ENCODE data around the gene RSAD1.

RSAD1 gene

GRCh38 chr17:50478391-50479381 lies at the start of gene RSAD1:
Gene RSAD1, plus strand, starts transcription at chr17:50478860. Its CDS starts 25 bp downstream, at chr17:50478885.
- DNase-seq (ENCODE audit: low read depth): peak; percentile 89

DNA sequence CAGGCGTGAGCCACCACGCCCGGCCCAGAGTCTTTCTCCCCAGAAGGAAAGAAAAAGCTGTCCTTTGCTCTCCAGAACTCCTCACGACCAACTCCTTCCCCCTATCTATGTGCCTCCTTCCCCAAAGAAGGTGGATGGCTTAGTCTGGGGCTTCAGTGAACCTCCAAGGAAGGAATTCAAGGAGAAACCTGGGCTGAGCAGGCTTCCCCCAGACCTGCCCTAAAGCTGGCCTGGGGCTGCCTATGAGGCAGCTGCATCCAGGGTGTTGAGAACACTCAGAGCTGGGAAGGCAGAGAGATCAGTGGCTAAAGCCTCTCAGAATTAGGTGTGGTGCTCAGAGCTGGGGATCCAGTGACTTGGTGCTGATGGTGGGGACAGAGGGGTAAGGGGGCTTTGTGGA lies 48.9 kb upstream of the RSAD1 start:
- DNase-seq (ENCODE audit: low read depth): no peak

GRCh38 chr17:50430821-50431618 lies 47.6 kb upstream of the RSAD1 start:
- no peak for DNase-seq (ENCODE audit: low read depth)

DNA sequence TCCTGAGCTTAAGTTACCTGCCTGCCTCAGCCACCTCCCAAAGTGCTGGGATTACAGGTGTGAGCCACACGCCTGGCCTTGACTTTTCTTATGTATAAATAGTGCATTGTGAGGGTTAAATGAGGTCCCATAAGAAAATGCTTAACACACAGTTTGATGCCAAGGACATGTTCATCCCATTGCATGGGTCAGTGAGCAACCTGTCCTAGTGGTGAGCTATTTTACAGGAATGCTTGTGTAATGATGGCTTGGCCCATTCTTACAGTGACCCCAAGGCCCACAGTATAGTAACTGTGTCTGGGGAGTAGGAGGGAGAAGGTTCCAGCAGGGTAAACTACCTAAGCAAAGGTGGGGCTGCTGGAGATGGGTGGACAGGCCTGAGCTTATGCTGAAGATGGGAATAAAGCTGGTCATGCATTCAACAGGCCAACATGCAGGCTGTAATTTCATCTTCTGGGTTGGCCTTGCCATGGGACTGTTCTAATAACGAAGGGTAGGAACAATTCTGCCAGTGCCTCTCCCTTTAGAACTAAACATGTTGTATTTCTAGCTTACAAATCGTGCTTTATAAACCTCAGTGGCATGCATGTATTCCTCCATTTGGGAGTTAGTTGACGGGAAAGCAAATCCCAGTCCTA lies 46.4 kb upstream of the RSAD1 start:
- DNase-seq (ENCODE audit: low read depth): peak; percentile 23

DNA sequence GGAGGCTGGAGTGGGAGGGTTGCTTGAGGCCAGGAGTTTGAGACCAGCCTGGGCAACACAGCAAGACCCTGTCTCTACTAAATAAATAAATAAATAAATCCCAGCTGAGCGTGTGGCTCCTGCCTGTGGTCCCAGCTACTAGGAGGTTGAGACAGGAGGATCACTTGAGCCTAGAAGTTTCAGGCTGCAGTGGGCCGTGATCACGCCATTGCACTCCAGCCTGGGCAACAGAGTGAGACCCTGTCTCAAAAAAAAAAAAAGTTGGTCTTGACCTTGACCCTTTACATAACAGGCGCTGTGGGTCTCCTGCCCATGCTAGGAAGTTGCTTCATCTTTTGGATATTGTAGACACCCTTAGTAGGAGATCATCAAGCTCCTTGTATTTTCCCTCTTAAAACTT lies 41.3 kb upstream of the RSAD1 start:
- DNase-seq (ENCODE audit: low read depth): no peak

GRCh38 chr17:50439008-50439407 lies 39.7 kb upstream of the RSAD1 start:
- DNase-seq (ENCODE audit: low read depth): no peak

DNA sequence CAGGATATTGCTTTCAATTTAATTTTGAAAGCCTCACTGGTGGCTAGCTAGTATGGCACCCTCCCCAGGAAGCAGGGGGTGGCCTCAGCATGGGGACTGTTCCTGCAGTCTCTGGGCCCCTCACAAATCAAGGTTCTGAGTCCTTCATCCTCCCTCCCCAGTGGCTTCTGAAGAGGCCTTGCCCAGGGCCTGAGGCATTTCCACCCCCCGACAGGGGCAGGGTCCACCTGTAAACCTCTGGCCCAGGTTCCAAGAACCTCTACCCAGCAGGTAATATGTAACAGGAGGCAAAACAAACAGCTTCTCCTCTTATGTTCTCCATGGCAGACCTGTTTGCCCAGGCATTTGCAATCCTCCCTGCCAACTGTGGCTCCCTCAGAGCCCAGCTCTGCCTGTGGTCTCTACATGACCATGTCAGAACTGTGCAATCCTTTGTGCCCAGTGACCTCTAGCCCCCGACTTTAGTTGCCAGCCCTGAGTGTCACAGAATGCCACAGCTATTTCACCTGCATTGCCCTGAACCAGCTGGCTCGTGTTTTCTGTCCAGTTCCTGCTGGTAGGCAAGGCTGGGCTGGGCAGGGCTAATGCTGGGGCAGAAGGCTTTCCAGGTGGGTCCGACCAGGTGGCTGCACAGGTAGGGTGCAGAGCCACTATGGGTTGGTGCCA lies 38.4 kb upstream of the RSAD1 start:
- no peak for DNase-seq (ENCODE audit: low read depth)

DNA sequence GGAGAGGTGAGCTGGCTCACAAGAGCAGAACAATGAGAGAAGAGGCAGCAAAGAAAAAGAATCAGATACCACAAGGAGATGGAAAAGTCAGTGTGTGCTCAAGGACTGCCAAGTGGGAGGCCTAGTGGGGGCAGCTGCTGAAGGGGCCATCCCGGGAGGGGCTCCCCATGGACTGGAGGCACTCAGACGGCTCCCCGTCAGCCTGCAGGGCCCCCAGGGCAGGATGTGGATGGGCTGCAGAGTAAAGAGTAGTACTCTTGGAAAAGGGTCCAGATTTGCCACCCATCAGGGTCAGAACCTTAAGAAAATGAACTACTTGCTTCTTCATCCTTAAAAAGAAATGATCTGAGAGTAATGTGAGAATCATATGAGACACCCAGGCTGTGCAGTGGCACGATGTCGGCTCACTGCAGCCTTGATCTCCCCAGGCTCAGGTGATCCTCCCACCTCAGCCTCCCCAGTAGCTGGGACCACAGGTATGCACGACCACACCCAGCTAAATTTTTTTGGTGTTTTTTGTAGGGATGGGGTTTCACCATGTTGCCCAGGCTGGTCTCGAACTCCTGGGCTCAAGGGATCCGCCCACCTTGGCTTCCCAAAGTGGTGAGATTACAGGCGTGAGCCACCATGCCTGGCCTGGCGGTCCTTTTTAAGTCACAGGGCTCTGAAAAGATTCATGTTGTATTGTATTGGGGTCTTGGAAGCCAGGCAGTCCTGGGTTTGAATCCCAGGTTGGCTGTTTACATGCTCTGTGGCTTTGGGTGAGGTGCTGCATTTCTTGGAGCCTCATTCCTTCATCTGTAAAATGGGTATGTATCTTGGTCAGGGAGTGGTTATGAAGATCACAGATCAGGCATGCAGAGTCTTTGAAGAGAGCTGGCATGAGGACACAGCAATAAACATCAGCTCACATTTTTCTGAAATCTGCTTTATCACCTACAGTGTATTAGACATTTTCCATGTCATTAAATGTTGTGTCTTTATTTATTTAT lies 37.5 kb upstream of the RSAD1 start:
- DNase-seq (ENCODE audit: low read depth): no peak

GRCh38 chr17:50443505-50443974 lies 35.1 kb upstream of the RSAD1 start:
- DNase-seq (ENCODE audit: low read depth): no peak

DNA sequence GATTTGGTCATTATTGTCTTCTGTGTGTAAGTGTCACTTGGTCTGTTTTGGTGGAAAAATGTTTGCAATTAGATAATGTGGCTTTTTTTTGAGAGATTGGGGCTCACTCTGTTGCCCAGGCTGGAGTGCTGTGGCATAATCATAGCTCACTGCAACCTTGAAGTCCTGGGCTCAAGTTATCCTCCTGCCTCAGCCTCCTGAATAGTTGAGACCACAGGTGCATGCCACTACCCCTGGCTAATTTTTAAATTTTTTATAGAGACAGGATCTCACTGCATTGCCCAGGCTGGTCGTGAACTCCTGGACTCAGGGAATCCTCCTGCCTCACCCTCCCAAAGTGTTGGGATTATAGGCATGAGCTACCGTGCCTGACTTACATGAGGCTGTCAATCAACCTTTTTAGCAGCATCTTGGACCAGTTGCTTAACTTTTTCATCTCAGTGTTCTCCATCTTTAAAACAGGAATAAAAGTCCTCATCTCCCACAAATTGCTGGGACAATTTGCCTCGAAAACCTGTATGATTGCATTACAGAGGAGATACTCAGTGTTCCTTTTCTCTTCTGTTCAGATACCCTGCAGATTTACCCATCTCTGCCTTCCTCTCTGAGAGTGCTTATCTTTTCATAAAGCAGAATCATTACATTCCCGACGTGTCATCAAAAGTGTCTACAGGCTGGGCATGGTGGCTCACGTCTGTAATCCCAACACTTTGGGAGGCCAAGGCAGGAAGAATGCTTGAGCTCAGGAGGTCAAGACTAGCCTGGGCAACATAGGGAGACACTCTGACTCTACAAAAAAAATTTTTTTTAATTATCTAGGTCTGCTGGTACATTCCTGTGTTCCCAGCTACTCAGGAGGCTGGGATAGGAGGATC lies 33.6 kb upstream of the RSAD1 start:
- DNase-seq (ENCODE audit: low read depth): no peak

DNA sequence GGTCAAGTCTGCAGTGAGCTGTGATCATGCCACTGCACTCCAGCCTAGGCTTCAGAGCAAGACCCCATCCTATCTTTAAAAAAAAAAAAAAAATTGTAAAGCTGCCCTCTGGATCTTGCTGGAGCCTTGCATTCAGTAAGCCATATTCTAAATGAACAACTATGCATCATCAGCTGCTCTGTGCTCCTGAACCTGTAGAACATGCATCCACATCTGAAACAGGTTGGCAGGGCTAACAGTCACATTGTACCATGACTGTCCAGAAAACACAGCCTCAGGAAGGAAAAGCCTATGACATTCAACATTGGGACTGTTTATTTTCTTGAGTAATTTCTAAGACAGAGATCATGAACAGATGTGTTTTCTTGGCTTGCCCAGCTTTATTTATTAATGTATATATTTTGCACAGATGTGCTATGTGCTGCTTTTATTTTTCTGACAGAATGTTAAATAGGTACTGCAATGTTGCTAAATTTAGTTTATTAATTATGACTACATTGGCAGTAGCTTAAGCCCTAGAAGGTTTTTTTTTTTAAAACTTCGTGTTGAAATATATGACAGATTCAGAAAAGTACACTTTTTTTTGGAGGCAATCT lies 32.8 kb upstream of the RSAD1 start:
- DNase-seq (ENCODE audit: low read depth): peak; percentile 59

- no peak for DNase-seq (ENCODE audit: low read depth)
Measured at GRCh38 chr17:50447870-50448595, 30.6 kb upstream of the RSAD1 start.

GRCh38 chr17:50448643-50449042 lies 30.0 kb upstream of the RSAD1 start:
- no peak for DNase-seq (ENCODE audit: low read depth)

DNA sequence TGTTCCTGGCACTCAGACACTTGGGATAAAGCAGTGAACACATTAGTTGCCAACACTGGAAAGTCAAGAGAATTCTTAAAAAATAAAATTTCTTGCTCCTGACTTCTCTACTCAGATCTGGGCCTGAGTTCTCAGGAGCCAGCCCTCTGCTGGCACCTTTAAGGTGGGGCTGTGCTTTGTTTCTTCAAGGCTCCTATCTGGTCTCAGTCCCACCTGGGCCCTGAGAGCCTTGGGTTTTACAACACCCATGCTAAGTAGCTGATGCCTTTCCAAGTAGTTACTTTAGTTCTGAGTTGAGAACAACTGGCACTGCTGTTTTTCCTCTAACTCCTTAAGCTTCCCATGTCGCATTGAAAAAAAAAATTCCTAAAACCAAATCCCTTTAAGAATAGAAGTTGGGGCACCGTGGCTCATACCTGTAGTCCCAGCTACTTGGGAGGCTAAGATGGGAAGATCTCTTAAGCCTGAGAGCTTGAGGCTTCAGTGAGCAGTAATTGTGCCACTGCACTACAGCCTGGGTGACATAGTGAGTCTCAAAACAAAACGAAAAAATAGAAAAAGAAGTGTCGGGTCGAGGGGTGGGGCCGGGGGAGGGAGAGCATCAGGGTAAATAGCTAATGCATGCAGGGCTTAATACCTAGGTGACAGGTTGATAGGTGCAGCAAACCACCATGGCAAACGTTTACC lies 26.6 kb upstream of the RSAD1 start:
- no peak for DNase-seq (ENCODE audit: low read depth)

- peak; percentile 16 for DNase-seq (ENCODE audit: low read depth)
Measured at GRCh38 chr17:50452630-50453300, 25.9 kb upstream of the RSAD1 start.

DNA sequence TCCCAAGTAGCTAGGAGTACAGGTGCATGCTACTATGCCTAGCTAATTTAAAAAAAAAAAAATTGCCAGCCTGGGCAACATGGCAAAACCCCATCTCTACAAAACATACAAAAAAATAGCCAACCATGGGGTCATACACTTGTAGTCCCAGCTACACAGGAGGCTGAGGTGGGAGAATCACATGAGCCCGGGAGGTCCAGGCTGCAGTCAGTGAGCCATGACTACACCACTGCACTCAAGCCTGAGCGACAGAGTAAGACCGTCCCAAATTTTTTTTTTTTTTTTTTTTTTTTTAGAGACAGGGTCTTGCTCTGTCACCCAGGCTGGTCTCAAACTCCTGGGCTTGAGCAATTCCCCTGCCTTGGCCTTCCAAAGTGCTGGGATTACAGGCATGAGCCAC lies 24.8 kb upstream of the RSAD1 start:
- DNase-seq (ENCODE audit: low read depth): no peak

GRCh38 chr17:50457621-50458020 lies 21.0 kb upstream of the RSAD1 start:
- DNase-seq (ENCODE audit: low read depth): no peak

Measured in fibroblast of gingiva (primary cell).